ENCODE data around the gene CHID1.

The CHID1 gene

GRCh38 chr11:854601-855329 is 55.8 kb downstream of the CHID1 start:
- POLR2A ChIA-PET (ENCODE audit: low non-redundant PET): no interaction called here
- CTCF ChIA-PET: no interaction called here
- DNase-seq (ENCODE audit: low spot score): no peak
- H3K27ac ChIP-seq: peak overlapping the region; percentile 57
- TF ChIP-seq, protein P1, sequence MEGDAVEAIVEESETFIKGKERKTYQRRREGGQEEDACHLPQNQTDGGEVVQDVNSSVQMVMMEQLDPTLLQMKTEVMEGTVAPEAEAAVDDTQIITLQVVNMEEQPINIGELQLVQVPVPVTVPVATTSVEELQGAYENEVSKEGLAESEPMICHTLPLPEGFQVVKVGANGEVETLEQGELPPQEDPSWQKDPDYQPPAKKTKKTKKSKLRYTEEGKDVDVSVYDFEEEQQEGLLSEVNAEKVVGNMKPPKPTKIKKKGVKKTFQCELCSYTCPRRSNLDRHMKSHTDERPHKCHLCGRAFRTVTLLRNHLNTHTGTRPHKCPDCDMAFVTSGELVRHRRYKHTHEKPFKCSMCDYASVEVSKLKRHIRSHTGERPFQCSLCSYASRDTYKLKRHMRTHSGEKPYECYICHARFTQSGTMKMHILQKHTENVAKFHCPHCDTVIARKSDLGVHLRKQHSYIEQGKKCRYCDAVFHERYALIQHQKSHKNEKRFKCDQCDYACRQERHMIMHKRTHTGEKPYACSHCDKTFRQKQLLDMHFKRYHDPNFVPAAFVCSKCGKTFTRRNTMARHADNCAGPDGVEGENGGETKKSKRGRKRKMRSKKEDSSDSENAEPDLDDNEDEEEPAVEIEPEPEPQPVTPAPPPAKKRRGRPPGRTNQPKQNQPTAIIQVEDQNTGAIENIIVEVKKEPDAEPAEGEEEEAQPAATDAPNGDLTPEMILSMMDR (conservative IDR thresholded peaks at IDR 0.05; ENCODE audit: low read depth): no peak

DNA sequence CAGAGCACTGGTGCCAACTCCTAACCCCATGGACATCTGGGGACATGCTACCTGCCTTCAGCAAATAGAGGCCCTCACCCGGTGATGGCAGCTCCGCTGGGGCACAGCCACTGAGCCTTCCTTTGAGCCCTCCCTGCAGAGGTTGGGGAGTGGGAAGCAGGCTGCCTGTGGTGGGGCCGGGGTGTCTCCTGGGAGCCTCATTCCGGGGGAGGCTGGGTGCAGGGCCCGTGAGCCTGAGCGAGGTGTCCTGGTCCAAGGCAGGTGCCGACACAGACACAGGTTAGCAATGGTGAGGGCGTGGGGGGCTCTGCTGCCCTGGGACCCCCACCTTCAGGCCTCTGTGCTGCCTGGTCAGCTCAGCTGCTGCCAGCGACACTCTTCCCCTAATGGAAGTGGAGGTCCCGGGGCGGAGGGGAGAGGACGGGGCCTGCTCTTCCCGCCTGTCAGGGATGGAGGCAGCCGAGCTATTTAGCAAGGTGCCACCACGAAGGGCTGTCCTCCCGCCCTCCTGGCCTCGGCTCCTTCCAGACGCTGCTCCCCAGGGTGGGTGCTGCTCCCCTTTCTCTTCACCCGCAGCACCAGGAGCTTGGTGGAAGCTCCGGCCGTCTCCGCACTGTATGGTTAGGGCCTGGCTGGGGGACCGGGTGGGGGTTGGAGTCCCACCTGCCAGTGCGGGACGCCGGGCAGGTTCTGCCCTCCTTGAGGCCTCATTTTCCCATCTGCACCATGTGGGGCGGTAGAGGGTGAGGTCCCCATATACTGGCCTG is 56.7 kb downstream of the CHID1 start:
- POLR2A ChIA-PET (ENCODE audit: low non-redundant PET): no interaction called here
- TF ChIP-seq, protein P1 (conservative IDR thresholded peaks at IDR 0.05; ENCODE audit: low read depth): no peak
- CTCF ChIA-PET: no interaction called here
- peak overlapping the region; percentile 57 for H3K27ac ChIP-seq
- DNase-seq (ENCODE audit: low spot score): no peak

- DNase-seq (ENCODE audit: low spot score): no peak
- ChIA-PET CTCF (no interaction called here), POLR2A (ENCODE audit: low non-redundant PET) (no interaction called here)
- TF ChIP-seq, protein P1 (conservative IDR thresholded peaks at IDR 0.05; ENCODE audit: low read depth): no peak
- peak overlapping the region; percentile 57; the same call in 1 of the 2 replicates for H3K27ac ChIP-seq
Observed at GRCh38 chr11:852762-853161, 57.8 kb downstream of the CHID1 start.

DNA sequence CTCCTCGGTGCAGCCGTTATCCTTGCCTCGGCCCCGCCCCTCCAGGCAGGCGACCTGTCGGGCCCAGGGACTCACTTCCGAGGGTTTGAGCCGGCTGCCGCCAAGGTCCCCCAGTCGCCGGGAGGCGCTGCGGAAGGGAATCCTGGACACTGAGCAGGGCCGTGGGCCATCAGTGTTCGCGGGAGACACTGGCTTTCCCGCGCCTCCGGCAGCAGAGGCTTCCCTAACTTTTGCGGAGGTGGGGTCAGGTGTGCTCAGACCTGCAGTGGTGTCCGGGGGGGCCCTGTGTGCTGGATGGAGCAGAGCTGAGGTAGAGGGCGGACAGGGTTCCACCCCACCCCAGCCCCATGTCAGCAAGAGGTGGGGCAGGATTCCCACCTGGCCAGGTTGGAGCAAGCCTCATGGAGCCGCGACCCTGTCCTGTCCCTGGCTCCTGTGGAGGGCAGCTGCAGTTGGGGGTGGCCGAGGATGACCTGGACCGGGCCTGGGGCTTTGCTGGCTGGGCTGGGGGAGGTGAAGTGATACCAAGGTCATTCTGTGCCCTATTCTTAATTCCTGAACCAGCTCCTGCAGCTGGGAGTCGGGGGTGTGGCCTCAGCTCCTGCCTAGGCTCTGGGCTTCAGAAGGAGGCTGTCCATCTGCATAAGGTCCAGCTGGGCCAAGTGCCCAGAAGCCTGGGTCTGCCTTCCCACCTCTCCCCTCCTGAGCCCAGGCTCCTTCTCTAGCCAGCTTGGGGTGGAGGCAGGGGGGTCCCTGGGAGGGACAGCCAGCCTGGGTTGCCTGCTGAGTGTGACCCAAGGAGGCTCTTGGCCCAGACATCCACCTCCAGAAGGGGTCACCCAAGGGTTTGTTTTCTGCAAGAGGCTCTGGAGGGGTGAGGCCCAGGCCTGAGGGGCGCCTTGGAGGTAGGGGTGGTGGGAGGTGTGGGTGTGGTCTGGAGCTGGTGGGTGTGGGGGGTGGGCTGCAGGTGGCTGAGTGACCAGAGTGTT is 59.5 kb downstream of the CHID1 start:
- peak overlapping the region; percentile 57 for H3K27ac ChIP-seq
- DNase-seq (ENCODE audit: low spot score): no peak
- POLR2A ChIA-PET (ENCODE audit: low non-redundant PET): no interaction called here
- CTCF ChIA-PET: no interaction called here
- TF ChIP-seq, protein P1 (conservative IDR thresholded peaks at IDR 0.05; ENCODE audit: low read depth): no peak

GRCh38 chr11:849951-850774 is 60.4 kb downstream of the CHID1 start:
- H3K27ac ChIP-seq: no peak overlapping the region
- POLR2A ChIA-PET (ENCODE audit: low non-redundant PET): no interaction called here
- no peak for DNase-seq (ENCODE audit: low spot score)
- CTCF ChIA-PET: no interaction called here
- TF ChIP-seq, protein P1 (conservative IDR thresholded peaks at IDR 0.05; ENCODE audit: low read depth): no peak
